Measurements from ENCODE around the gene KMT2D.

KMT2D gene

GRCh38 chr12:49060237-49061156, at the start of gene KMT2D:
Gene KMT2D, minus strand, starts transcription at chr12:49060794. Its CDS starts 5,470 bp downstream, at chr12:49055324.
- FAIRE-seq, result no peak

DNA sequence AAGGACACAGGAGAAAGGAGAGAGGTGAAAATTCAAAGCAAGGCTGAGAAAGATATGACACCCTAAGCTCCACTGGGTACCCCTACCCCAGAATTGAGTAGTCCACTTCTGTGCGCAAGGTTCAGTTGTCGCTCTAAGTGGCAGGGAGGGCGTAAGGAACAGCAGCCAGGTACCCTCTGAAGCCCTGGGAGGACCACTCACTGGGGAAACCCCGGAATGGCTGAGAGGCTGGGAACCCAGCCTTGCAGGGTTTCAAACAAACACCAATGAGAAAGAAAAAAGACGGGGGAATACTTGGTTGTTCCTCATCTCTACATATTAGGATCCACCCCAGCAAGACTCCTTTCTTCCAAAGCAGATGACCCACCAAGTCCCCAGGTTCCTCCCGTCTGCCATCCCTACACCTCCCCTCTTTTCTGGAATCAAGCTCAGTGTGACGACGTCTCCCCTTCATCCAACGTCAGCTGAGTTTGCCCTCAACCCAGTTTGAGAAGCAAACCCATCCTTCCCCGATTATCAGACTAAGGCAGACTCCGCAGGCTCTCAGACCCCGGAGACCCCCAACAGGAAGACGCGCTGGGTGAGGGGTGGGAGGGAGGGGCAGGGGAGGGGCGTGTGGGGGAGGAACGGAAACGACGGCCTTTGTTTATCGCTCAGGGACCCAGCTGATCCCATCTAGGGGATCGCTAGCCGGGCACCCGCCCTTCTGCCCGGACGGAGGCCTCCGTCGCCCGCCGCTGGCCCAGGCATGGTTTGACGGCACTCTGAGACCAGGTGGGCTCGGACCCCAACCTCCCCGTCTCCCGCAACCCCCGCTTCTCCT, 49.3 kb upstream of the KMT2D start:
- no peak for FAIRE-seq

- FAIRE-seq, result no peak
Measured at GRCh38 chr12:49108958-49109404, 48.4 kb upstream of the KMT2D start.

- no peak for FAIRE-seq
Measured at GRCh38 chr12:49105504-49106084, 45.0 kb upstream of the KMT2D start.

DNA sequence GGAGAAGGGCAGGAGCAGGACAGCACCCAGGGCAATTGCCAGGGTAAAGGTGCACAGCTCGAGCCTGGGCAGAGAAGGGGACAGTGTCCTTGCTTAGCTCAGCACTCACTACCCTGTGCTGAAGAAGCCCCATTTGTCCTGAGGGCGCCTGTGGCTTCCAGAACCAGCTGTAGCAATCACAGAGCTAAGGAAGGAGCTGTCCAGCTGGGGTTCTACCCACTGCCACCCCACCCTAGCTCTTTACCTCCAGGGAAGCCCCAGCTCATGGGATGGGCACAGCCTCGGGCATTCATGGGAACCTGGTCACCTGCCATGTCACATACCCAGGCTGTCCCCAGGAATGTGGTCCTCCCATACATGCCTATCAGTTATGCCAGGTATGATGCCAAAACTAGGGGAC, 44.2 kb upstream of the KMT2D start:
- no peak for FAIRE-seq

DNA sequence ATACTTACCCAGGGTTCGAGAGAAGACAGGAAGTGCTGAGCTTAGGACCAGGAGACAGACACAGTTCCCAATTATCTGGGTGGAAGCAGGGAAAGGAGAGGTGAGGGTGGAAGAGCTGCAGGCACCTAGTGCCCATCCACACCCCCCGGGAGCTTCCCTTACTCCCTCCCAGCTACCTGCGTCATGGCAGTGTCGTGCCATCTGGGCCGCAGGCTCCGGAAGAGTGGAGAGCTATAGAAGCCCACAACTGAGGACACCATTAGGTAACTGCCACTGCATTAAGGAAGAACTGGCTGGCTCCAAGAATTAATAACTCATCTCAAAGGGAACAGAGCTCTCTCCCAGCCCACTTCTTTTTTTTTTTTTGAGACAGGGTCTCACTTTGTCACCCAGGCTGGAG, 39.8 kb upstream of the KMT2D start:
- FAIRE-seq, result no peak

DNA sequence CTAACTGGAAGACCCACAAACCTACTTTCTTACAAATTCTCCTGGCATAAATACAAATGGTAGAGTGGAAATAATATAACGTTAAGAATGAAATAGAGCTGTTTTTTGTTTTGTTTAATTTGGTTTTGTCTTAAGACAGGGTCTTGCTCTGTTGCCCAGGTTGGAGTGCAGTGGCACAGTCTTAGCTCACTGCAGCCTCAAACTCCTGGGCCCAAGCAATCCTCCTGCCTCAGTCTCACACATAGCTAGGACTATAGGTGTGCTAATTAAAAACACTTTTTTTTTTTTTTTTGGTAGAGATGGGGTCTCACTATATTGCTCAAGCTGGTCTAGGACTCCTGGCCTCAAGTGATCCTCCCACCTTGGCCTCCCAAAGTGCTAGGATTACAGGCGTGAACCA, 38.1 kb upstream of the KMT2D start:
- FAIRE-seq, result no peak

DNA sequence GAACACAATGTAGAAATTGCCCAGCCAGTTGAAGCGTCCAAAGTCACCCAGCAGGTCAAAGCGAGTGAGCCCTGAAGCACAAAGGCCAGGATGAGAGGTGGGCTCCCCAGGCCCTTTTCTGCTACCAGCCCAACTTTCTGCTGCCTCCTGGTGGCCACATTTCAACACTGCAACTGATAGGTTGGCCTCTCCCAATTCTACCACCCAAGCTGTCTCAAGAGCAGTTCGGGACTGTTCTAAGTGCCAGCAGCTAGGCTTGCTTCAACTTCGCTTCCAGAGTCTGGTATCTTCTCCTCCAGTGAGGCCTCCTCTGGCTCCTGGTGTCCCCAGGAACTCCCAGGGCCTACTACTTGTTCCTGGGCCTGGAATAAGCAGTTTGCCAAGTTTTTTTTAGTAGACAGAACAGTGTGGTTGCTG, 37.4 kb upstream of the KMT2D start:
- FAIRE-seq, result peak; percentile 28

DNA sequence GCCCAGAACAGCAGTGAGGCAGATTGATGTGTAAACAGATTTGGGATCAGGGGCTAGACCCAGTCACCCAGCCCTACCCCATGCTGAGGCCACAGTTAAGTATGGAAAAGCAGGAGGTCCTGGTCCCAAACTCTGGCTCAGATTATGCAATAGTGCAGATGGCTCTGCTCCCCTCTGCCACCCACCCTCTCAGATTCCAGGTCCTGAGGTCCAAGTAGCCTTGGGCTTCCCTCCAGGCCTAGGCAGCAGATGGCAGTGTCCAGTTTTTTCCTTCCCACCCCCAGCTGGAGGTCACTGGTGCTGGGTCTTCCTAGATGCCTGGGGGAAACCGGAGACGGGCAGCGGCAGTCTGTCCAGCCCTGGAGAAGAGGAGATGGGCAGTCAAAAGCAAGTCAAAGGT, 36.8 kb upstream of the KMT2D start:
- no peak for FAIRE-seq

GRCh38 chr12:49094975-49095365, 34.4 kb upstream of the KMT2D start:
- no peak for FAIRE-seq

DNA sequence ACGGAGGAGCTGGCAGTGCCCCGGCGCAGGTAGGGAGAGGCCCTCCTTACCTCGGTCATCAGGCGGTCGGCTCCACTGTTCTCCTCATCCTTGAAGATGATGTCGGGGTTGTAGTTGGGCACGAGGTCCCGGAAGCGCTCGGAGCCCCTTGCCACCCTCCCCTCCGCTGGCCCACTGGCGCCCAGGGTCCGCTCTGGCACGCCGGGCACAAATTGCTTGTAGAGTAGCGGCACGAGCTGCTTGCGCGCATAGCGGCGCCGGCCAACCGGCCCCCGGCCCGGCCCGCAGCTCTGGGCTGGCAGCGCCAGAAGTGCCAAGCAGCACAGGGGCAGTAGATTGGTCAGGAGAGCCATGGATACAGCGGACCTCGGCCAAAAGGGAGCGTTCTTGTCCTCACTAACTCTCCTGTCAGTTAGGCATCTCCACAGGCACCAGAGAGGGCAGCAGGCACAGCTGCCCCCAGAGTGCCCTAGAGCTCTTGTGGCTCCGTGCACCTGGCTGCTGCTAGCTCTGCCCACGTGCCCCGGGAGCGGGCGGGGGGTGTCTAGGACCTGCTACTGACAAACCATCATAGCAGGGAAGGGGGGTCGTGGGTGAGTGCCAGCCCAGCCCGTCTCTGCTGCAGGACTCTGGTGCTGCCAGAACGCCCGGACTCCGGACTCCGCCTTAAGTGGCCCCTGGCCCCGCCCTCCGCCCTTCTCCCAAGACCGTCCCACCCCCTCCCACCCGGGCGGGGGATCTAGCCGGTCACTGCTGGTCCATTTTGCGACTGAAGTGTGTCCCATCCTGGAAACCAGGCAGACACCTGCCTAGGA, 33.8 kb upstream of the KMT2D start, which contains the start of gene DHH:
Gene DHH, minus strand, starts transcription at position 642 of the 815 bp plus-strand sequence. Its CDS starts 289 bp downstream, at position 353.
- no peak for FAIRE-seq

DNA sequence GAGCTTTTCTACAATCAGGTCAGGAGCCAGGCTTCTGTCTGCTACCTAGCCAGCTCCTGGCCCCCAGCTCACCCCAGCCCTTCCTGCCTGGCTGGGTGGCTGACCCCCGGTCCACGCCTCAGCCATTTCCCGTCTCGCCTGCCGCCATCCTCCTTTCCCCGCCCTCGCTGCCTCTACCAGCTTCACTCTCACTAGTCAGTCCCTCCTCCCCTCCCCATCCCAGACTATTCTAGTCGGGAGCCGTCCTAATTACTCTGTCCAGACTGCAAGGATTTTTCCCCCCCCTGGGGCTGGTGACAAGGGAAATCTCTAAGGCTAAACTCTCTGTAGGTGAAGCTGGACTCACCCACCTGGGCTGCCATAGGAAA, 33.2 kb upstream of the KMT2D start:
- no peak for FAIRE-seq

- FAIRE-seq, result no peak
Measured at GRCh38 chr12:49092816-49093406, 32.3 kb upstream of the KMT2D start.

GRCh38 chr12:49092086-49092815, 31.7 kb upstream of the KMT2D start:
- no peak for FAIRE-seq

- no peak for FAIRE-seq
Measured at GRCh38 chr12:49091836-49092085, 31.2 kb upstream of the KMT2D start.

- no peak for FAIRE-seq
Measured at GRCh38 chr12:49091056-49091835, 30.7 kb upstream of the KMT2D start.

GRCh38 chr12:49089821-49090773, 29.5 kb upstream of the KMT2D start:
- FAIRE-seq, result no peak

GRCh38 chr12:49088932-49089330, 28.3 kb upstream of the KMT2D start:
- no peak for FAIRE-seq

DNA sequence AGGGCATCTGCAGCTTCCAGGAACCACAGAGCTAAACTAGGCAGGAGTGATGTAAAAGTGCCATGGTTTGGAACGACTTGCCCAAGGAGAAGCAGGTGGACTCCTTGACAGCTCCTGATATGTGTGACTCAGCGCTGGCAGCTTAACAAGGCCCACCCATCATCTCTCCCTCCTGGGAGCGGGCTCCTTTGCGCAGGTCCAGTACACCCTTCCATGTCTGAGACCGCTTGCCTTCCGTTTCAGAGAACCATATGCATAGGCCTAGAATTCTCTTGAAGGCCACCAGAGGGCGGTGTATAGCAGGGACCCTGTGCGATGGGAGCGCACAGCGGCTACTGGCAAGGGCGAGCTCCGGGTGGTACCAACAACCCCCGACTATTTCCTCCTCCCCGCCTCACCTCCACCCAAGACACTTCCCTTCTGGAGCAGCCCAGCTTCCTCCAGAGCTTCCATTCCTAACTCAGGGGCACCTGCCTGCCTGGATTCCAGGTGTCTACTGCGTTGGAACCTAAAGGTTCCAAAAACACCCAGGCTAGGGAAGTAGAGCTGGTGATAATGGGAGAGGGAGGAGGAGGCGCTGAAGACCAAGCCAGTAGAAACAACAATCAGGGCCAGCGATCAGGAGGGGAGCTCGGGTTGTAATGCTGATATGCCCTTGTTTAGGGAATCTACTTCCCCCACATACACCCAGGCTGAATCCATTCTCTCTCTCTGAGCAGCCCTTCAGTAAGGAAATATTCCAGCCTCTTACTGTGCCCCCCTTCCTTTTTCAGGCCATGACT, 27.7 kb upstream of the KMT2D start:
- peak; percentile 41 for FAIRE-seq
